Esophagus muscularis mucosa (tissue), 3 donors: ENCODE data around the gene LHFPL6.

Source experiments
- POLR2A ChIP-seq: fragments of 450-650 bp; IDR thresholded peaks from one replicate; pipeline ENCODE4 v1.6.1; 2017; ENCODE audit warnings: antibody characterized with exemption, moderate library complexity, mild to moderate bottlenecking, low read depth
- POLR2AphosphoS5 ChIP-seq, 2 donors: sonication (generic); formaldehyde crosslinking; IDR thresholded peaks; one replicate each; pipeline ENCODE4 v1.6.1; 2017; ENCODE audit warnings: antibody characterized with exemption in 2 of 2
- TF ChIP-seq, protein P1 (sequence below), 3 experiments: fragments of 200-600 bp in 2 of 3; fragments of 450-650 bp in 1 of 3; sonication (generic) in 2 of 3; IDR thresholded peaks; one replicate each; pipeline ENCODE4 v1.5.1; 2017 to 2019; ENCODE audit warnings: antibody characterized with exemption in 3 of 3, mild to moderate bottlenecking in 2 of 3, moderate library complexity in 1 of 3

- no peak for TF ChIP-seq POLR2A
- TF ChIP-seq POLR2AphosphoS5 (IDR thresholded peaks at IDR 0.05), result no peak
- TF ChIP-seq, protein P1, sequence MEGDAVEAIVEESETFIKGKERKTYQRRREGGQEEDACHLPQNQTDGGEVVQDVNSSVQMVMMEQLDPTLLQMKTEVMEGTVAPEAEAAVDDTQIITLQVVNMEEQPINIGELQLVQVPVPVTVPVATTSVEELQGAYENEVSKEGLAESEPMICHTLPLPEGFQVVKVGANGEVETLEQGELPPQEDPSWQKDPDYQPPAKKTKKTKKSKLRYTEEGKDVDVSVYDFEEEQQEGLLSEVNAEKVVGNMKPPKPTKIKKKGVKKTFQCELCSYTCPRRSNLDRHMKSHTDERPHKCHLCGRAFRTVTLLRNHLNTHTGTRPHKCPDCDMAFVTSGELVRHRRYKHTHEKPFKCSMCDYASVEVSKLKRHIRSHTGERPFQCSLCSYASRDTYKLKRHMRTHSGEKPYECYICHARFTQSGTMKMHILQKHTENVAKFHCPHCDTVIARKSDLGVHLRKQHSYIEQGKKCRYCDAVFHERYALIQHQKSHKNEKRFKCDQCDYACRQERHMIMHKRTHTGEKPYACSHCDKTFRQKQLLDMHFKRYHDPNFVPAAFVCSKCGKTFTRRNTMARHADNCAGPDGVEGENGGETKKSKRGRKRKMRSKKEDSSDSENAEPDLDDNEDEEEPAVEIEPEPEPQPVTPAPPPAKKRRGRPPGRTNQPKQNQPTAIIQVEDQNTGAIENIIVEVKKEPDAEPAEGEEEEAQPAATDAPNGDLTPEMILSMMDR (IDR thresholded peaks at IDR 0.05), result no peak
Observed at GRCh38 chr13:39345982-39346381, 257.0 kb downstream of the LHFPL6 start.
